Measurements from ENCODE around the gene PPP2R5E. TPM values are rescaled to one million over a fixed set of nuclear protein-coding genes. Genes with fewer than 3 reads are reported as not detected.

Gene PPP2R5E
- total and polyA plus RNA-seq, 2 of the 8 experiments (the other 6 are each of a cell fraction or from before 2014, with no cell fraction given) = 6.8 to 64.6 TPM

Small RNA genes lying within 50 kb of the gene (small RNA-seq; reads per million reads assigned to genes)
- not detected for gene RF00601 (ENCODE audit: insufficient read depth)

Other genes with a start within 250 kb of the PPP2R5E start
- not detected in 2 replicates for gene GPHB5, start 224.4 kb downstream of the PPP2R5E start, total RNA-seq (2021; fragmentation: NEBNext Ultra II Directional; extraction: Animal tissue kit (Norgen Biotek cat#: 25700))
- not detected in 2 replicates for gene GPHB5, start 224.4 kb downstream of the PPP2R5E start, polyA plus RNA-seq (2011; rRNA removed)
- 32.0 and 32.9 TPM in 2 replicates for gene WDR89, start 98.5 kb upstream of the PPP2R5E start, total RNA-seq (2021; fragmentation: NEBNext Ultra II Directional; extraction: Animal tissue kit (Norgen Biotek cat#: 25700))
- 4.1 and 8.3 TPM in 2 replicates for gene WDR89, start 98.5 kb upstream of the PPP2R5E start, polyA plus RNA-seq (2011; rRNA removed)
- 6.8 and 8.1 TPM in 2 replicates for gene SGPP1, start 184.7 kb upstream of the PPP2R5E start, total RNA-seq (2021; fragmentation: NEBNext Ultra II Directional; extraction: Animal tissue kit (Norgen Biotek cat#: 25700))
- 5.1 and 5.7 TPM in 2 replicates for gene SGPP1, start 184.7 kb upstream of the PPP2R5E start, polyA plus RNA-seq (2011; rRNA removed)

Data from H1 (cell line).